NAMALWA (cell line): ENCODE data around the gene BAIAP2L1.
"Not testable (repeated sequence)": the region's sequence is repeated elsewhere in the genome, so short reads cannot be mapped to it uniquely, and the experiment has no call there.

Experiments used
- DNase-seq: peaks from one replicate; pipeline ENCODE4 v3.0.0-alpha.2; 2015; ENCODE audit warnings: low spot score

BAIAP2L1 gene

DNA sequence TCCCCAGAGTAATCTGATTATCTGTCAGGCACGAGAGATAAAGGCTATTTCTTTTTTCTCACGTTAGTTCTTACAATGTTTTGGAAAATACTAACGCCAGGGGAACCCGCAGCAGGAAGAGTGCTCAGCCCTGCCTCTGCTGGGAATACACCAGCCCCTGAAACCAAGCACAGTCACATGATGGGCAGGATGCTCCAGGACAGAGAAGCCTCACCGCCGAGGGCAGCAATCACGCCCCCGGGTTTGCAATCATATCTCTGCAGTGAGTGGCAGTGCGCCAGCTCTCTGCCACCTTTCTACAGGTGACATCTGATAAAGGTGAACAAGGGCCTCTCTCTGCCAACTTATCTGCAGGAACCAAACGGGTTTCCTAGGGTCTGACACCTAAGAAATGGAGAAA lies 79.6 kb downstream of the BAIAP2L1 start:
- DNase-seq = no peak

DNA sequence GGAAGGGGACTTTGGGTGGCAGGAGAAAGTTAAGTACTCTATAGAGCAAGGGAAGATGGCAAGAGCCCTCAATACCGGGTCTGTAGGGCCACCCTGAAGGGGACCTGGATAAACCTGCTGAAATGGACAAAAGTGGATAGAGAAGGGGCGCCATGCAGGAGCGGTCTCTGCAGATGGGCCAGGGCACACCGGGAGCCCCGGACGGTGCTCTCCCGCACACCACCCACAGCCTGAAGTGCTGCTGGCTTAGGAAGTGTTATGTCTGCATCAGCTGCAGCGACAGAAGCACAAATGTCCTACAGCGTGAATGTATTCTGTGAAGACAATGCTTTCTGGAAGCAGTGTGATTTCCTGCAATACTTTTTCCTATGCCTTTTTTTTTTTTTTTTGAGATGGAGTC lies 81.7 kb downstream of the BAIAP2L1 start:
- no peak for DNase-seq

DNA sequence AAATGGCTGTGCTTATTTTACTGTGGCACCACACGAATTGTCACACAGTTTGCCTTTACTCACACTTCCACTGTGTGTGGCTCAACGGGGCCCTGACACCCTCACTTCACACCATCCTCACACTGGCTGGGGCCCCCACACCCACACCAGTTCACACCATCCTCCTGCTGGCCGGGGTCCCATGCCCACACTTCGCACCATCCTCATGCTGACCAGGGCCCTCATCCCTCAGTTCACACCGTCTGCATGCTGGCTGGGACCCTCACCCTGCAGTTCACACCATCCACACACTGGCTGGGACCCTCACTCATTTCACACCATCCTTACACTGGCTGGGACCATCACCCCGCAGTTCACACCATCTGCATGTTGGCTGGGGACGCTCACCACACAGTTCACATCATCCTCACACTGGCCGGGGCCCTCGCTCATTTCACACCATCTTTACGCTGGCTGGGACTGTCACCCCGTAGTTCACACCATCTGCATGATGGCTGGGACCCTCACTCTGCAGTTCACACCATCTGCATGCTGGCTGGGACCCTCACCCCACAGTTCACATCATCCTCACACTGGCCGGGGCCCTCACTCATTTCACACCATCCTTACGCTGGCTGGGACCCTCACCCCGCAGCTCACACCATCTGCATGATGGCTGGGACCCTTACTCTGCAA lies 83.4 kb downstream of the BAIAP2L1 start:
- DNase-seq = no peak

DNA sequence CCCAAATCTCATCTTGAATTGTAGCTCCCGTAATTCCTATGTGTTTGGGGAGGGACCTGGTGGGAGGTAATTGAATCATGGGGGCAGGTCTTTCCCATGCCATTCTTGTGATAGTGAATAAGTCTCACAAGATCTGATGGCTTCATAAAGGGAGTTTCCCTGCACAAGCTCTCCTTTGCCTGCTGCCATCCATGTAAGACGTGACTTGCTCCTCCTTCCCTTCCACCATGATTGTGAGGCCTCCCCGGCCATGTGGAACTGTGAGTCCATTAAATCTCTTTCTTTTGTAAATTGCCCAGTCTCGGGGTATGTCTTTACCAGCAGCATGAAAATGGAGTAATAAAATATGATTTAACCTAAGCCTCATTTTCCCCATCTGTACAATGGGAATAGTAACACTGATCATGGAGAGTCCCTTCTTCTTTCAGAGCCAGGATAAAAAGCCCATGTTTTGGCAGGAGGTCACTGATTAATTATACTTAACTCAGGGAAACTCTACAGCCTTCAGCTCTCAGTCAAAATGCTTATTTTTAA lies 84.8 kb downstream of the BAIAP2L1 start:
- not testable (repeated sequence) for DNase-seq

DNA sequence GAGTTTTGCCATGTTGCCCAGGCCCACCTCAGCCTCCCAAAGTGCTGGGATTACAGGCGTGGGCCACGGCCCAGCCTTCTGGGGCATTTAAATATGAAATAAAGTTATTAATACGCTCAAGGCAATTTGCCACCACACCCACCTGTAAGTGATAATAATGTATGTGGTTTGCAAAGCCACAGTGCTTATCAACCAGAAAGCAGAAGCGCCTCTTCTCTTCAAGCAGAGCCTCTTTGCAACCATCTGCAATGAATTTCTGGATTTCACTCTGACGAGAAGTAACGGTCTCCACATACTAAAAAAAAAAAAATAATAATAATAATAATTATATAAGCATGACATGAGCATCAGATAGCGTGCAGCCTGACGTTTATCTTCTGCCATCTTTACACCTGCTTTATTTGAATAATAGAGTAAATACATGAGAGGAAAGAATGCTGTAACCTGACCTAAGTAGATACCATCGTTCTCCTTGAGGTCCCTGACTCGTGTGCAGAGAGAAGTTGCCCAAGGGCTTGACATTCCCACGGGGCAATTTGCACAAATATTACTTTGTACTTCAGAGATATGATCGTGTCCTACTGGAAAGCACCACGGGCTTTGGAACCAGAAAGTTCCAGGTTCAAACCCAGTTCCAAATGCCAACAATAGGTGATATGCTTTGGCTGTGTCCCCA lies 85.4 kb downstream of the BAIAP2L1 start:
- peak; percentile 90 for DNase-seq

DNA sequence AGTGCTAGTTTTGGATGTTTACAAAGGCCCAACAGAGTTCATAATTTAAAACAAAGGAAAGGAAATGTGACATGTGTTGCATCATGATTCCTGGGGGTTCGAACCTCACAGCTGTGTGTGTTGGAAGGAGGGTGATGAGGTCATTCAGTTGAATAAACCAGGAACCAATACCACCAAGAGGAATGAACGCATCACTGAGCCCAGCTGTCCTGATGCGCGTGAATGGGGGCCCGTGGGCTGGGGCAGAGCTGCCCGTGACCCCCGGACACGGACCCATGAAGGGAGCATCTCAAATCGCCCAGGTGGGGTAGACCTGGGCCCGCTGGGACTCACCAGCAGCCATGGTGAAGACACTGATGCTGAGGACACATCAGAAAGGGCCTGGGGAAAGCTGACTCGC lies 86.4 kb downstream of the BAIAP2L1 start:
- peak; percentile 95 for DNase-seq

DNA sequence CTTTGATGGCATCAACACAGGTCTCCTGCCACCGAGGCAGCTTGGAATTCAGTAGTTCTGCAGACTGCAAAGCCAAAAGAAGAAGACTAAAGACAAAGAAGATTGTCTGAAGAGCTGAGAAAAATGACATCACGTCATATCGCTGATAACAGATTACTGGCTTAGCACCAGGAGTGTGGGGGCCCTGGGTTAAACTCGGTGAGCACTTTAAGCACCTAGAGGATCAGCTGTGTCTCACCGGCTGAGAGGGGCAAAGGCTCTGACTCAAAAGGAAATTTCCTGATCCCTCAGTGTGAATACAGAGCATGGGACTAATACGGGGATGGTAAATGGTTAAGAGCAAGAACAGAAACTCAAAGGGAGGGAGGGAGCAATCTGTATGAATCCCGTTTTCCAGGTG lies 88.7 kb downstream of the BAIAP2L1 start:
- no peak for DNase-seq

DNA sequence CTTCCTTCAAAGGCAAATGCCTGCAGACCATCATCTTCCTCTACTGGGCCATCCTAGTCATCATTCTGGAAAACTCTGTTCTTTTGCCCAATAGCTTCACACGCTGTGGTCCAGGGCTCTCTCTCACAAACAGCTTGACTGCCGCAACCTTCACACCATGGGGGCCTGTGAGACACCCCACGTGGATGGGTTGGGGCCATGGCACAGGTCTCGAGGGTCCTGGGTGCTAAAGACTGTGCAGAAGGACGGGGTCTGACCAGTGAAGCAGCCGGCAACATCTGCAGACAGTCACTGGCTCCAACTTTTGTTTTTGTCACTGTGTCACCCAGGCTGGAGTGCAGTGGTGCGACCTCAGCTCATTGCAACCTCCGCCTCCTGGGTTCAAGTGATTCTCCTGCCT lies 91.3 kb downstream of the BAIAP2L1 start:
- DNase-seq = no peak

DNA sequence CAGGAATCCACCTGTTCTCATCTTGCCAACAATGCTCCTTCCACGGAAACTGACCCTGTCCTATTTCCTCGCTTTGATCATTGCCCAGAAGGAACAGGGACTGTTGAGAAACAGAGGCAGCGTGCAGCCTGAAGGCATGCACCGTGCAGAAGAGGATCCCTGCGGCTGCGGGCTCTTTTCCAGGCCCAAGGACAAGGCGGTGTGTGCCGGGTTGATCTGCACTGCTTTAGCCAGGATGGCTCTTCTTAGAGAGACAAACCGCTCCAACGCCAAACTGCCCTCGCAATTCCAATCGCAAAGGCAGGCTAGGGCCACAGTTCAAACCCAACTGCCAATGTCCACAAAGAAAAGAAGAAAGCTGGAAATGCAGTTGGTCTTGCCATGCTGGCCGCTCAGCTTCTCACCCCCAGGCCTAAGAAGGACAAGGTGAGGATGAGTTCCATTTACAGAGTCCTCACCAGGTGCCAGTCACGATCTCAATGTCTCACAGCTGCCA lies 92.9 kb downstream of the BAIAP2L1 start:
- DNase-seq = no peak

DNA sequence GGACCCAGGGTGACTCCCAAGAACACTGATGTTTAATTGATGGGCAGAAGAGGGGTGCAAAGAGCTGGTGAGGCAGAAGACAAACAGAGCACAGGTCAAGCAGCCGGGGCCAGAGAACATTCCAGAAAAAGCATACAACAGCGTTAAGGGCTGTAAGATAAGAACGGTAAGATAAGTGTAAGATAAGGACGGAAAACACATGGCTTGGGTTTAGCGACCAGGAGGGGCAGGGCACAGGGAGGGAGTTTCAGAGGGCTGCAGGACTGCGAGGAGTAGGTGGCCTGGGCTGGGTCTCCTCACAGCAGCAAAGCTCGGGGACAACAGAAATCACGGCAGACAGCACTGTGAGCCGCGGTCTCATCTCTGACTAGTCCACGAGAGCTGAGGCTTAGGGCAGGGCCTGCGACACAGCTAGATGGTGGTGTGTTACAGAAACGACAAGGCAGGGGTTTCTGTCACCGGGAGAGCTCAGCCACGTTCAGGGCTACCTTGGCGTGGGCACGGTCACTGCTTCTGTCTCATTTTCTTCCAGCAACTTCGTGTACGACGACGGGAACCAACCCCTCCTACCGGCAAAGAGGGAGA lies 94.8 kb downstream of the BAIAP2L1 start:
- DNase-seq = no peak

DNA sequence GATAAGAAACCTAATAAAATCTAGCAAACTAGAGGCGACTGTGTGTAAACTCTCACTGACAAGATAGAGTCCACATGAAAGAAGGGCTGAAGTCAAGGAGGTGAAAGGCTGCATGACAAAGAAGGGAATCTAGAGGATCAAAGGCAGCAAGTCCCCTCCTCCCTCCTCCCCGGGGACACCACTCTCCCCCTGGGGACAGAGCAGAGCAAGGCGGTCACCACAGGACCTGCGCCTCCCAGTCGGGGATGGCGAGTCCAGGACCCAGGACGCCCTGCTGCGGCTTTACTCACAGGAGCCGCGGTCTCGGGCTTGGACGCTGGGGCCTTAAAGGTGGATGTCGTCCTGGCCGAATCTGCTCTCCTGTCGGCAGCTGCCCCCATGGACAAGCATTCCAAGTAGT lies 97.0 kb downstream of the BAIAP2L1 start:
- DNase-seq = no peak

DNA sequence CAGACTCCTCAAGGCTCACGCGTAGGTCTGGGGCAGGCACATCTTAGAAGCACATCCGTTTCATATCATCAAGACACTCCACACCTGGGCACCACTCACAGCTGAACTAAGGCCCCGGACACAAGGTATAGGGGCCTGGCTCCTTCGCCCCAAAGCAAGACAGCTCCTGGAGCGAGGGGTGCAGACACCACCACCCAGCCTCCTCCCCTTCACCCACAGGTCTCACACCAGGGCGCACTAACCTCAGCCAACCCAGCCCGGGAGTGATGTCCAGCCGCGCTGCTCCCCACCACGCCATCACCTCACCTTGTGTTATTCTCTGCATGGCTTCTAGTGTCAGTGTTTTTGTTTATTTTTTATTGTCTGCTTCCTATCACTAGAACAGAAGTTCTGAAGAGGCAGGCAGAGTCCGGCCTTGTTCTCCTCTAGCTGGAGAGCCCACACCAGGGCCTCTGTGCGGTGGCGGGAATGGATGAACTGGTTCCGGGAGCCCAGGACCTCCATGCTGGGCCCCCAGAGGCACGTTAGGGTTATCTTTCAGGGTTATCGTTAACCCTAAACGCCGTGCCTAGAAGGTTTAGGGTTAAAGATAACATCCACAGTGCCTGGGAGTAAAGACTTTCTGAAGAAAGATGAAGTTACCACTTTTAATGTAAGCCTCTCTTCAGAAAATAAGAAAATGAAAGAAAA lies 97.6 kb downstream of the BAIAP2L1 start:
- no peak for DNase-seq

DNA sequence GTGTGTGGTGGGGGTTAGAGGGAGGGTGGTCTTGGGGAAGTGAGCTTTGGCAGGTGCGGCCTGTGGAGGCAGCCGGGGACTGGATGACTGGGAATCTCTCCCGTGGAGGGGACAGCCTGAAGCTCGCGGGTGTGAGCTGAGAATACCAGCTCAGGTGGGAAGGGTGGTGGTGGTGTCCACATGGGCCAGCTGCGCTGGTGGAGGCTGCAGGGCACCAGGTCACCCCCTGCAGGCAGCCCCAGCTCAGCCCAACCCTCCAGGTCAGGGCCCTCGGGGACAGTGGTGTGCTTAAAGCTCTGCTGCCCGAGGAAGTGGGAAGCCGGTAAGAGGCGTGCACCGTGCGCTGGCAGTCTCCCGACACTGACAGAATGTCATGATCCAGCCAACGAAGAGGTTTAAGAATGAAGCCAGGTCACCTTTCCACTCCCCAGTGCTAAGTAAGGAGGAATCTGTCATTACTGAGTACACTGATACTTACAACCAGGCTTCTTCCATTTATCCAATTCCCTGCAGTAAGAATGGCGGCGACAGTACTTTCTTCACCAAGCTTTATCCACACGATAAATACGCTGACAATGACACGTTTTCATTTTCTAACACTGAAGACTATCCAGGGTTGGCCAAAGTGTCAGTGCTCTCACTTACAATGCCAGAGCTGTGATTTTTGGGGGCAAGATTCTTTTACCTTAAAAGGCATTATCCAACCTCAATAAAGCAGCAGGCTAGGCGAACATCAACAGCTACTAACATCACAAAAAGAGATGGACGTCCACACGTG lies 99.0 kb downstream of the BAIAP2L1 start:
- no peak for DNase-seq

DNA sequence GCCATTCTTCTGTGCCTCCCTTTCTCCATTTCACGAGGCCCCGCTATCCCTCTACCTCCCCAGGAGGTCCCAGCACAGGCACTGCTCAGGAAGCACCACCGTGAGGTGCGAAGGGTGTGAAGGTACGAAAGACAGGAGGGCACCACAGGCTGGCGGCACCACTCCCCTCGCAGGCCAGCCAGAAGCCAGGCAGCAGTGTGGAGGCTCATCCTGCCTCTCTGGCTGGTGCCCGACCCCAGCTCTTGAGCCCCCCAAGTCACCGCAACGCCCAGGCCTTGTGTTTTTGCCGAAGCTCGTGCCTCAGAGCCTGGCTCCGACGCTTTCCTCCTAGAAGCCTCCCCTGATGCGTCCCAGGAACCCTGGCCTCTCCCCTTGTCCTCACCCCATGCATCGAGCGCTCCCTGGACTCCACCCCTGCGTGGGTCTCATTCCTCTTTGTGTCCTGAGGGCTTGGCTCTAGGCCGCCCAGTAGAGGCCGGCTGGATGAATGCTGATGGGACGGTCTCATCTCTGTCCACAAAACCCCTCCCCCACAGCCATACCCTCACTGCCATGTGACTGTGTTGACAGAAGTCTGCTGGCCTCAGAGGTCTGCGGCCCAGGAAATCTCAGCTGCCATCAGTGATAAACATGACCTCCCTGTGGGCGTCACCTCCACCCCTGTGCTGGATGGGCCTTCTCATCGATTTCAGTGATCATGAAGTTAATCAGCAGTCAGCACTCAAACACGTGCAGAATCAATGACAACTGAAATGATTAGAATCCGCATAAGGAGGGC lies 100.1 kb downstream of the BAIAP2L1 start:
- no peak for DNase-seq

DNA sequence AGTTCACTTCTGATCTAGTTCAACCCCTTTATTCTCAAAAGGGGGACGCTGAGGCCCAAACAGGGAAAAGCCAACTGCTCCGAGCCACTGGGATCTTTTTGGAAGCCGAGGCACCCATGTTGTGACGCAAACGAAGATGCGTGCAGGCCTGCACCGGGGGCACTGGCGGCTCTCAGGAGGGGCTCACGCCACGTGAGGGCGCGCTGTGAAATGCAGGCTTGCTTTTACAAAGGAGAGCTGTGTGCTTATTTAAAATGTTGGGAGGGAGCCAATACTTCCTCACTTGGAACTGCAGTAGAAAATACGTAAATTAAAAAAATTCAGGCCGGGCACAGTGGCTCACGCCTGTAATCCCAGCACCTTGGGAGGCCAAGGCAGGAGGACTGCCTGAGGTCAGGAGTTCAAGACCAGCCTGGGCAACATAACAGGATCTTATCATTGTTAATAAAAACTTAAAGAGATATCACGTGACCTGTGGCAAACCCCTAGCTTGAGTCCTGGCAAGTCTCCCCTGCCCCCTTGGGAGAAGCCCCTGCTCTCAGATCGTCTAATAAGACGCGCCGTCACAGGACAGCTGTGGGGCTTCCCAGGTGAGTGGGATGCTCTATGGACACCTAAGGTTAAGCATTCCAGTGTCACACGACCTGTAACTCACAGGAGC lies 103.1 kb downstream of the BAIAP2L1 start:
- DNase-seq = no peak

DNA sequence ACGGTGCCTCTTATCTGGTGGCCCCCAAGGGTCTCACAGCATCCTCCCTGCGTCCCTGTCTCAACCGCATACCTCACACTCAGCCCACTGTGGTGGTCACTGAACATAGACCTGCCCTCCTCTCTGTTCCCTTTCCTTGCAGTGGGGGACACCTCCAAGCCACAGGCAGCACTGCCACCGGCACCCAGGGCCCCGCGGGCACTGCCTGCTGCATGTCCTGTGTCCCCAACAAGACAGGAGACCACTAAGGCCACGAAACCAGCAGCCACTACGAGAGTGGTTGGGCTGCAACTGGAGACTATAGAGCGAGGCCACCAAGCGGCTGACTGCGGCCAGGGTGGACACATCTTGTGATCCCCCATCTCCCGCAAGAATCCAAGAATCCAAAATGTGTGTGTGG lies 104.1 kb downstream of the BAIAP2L1 start:
- no peak for DNase-seq

DNA sequence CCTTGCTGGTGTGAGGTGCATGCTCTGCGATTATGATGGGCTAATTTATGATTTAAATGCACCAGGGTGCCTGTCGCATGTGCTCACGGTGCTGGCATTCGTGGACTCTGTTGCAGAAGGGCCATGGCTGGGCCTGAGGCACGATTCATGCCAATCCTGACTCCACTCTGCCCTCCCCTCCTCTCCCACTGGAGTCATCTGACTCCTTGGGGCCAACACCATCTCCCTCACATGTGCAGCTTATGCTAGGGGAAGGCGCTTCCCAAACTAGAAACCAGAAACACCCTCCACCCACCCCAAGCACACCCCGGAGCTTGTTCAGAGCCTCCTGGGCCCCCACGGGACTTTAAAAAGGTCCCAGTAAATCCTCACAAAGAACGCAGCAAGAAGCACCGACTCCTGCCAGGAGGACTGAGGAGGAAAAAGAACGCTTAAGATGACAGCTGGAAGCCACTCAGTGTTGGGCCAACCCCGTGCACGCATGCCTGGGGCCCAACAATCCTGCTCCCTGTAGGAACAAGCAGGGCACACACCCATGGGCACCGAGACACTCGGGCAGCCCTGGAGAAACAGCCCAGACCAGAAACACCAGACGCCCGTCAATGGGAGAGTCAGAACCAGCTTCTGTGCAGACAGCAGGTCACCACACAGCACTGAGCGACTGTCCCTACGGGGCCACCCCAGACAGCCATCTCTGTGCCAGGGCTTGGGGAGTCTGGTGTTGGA lies 105.3 kb downstream of the BAIAP2L1 start:
- DNase-seq = no peak

DNA sequence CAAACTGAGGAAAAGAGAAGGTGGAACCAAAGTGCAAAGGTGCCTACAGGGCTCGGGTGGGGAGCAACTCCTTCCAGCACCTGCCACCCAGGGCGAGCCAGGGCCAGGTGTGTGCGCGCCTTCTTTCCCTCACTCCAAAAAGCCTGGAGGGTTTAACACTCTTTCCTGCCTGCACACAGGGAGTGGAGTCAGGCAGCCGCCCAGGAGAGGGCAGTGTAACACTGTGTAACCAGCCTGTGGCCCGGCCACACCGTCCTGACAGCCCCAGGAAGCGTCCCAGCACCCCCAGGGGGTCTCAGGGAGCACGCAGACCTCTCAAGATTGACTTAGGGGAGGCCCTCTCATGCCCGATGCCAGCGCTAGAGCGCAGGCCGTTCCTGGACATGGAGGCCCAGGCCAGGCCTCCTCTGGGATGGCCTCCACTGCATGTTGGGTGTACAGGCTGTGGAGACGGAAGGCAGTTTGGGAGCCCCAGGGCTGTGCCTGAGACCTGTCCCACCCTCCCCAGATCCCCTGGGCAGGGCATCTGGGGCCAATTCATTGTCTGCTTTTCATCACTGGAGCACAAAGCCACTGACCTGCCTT lies 106.0 kb downstream of the BAIAP2L1 start:
- peak; percentile 82 for DNase-seq

DNA sequence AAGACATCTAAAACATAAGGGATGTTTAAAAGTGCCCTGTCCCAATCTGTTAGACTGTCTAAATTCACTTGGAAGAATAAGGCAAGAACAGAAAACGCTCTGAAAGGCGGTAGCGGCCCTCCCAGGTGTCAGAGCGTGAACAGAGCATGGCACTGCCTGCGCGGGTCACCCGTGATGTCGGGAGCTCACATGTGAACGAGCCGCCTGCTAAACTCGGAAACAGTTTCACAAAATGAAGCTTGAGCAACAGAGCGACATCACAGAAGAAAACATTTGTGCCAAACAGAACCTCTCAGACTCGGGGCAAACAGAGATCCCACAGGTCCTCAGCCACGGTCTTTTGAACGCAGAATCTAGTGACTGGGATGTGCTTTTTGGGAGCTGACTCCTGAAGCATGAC lies 106.6 kb downstream of the BAIAP2L1 start:
- DNase-seq = no peak
